GM19468 (cell line): ENCODE measurements around the gene HIC1.

ENCODE experiments used
- ATAC-seq: cut with Tn5 transposase; IDR thresholded peaks from one replicate; pipeline ENCODE4 v1.9.1; 2021; ENCODE audit warnings: mild to moderate bottlenecking, moderate library complexity, moderate number of reproducible peaks; ENCODE audit not compliant: unreplicated experiment; ENCODE audit errors: extremely low read depth

The HIC1 gene

DNA sequence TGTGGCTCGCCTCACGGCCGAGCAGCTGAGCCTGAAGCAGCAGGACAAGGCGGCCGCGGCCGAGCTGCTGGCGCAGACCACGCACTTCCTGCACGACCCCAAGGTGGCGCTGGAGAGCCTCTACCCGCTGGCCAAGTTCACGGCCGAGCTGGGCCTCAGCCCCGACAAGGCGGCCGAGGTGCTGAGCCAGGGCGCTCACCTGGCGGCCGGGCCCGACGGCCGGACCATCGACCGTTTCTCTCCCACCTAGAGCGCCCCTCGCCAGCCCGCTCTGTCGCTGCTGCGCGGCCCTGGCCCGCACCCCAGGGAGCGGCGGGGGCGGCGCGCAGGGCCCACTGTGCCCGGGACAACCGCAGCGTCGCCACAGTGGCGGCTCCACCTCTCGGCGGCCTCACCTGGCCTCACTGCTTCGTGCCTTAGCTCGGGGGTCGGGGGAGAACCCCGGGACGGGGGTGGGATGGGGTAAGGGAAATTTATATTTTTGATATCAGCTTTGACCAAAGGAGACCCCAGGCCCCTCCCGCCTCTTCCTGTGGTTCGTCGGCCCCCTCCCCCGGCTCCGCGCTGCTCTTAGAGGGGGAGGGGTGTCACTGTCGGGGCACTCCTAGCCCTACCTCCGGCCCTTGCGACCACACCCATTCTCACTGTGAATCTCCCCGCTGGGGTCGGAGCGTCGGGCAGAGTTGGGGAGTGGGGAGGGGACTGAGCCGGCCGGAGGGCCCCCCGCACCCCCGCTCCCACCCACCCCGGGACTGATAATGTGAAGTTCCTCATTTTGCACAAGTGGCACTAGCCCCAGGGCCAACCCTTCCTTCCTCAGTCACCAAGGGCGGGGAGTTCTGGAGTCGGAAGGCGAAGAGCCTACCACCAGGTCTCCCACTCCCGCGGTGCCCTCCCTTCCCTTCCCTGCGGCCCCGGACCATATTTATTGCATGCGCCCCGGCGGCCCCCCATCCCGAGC is 4.0 kb downstream of the HIC1 start:
- no peak for ATAC-seq

DNA sequence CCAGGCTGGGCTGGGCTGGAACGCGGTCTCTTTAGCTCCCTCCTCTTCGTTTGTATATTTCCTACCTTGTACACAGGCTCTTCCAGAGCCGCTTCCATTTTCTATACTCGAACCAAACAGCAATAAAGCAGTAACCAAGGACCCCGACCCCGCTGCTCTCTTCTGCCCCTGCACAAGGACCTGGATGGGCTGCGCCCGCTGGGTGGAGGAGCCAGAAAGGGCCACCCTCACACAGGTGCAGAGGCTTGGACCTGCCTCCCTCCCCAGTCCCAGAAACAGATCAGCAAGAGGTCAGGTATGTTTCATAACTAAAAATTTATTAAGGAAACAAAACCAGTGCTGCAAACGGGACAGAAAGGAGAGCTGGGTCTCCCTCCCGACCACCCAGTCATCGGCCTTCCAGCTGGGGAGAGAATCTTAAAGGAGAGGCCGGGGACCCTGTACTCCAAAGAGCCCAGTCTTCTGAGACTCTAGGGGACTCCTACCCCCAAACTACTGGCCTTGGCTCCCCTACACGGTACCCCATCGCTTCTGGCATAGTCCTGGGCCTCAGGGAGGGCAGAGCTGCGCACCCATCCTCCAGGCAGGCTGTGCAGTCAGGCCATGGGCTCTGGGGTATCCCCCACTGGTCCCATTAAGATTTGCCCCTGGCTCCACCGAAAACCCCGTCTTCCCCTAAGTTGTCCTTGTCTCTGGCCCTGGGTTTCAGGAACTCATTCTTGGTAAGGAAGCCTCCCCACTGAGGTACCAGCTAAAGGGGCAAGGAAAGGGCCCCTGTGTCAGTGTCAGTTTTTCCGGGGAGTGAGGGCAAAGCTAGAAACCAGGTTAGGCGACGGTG is 4.9 kb downstream of the HIC1 start:
- no peak for ATAC-seq

DNA sequence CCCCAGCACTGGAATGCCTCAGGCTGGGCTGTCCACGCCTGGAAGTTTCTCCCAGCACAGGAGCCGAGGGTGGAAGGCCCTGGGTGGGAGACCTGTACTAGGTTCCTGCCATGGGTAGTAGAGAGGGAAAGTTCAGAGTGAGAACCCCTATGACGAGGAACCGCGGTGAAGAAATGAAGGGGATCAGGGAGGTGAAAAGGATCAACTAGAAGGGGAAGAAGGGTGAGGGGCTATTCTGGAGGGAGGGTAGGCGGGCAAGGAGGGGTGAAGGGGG is 5.4 kb downstream of the HIC1 start:
- no peak for ATAC-seq

DNA sequence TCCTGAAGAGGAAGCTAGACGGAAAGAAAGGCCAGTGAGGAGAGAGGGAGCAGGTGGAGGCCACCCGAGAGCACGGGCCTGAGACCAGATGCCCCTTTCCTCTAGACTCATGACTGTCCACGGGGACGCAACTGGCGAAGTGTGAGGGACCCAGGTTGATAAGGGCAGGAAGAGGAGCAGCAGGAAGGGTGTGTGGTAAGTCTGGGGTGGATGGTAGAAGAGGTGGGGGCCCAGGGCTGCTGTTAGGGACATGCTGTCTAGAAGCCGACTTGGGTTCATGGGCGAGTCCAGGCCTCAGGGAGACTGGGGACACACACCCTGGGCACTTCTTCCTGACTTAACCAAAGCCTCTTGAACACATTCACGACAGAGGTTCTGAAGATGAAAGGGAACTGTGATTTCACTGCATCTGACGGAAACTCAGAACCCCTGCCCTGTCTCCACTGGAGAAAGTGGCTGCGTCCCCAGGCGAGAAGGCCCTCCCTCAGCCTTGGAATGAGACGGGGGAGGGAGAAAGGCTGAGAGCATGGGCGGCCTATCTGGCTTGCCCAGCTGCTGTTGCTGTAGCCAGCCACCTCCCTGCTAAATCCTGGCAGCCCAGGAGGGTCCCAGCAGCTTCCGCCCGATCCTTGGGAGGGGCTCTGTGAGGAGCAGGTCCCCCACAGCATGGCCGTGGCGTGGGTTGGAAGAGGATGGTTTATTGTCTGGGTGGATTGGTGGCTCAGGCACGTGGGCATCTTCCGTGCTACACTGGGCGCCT is 6.0 kb downstream of the HIC1 start:
- no peak for ATAC-seq

DNA sequence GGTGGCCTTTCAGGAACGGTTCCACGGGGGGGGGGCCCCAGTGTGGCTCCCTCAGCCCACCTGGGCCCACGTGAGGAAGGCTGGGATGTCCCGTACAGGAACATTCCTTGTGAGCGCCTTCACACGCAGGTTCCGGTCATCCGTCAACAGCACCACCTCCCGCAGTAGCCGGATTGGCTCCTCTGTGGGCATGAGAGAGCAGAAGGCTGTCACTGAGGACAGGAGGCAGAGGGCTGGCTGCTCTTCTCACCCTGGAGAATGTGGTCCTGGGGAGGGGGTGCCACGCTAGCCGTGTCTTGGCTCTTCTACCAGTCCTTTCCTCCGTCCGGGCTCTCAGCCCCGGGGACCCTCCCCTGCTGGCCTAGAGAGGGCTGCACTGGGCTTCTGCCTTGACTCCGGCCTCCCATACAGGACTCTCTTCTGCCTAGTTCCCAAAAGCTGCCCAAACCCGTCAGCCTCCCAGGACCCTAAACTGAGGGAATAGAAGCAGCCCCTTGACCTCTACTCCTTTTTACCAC is 6.6 kb downstream of the HIC1 start:
- ATAC-seq = no peak

DNA sequence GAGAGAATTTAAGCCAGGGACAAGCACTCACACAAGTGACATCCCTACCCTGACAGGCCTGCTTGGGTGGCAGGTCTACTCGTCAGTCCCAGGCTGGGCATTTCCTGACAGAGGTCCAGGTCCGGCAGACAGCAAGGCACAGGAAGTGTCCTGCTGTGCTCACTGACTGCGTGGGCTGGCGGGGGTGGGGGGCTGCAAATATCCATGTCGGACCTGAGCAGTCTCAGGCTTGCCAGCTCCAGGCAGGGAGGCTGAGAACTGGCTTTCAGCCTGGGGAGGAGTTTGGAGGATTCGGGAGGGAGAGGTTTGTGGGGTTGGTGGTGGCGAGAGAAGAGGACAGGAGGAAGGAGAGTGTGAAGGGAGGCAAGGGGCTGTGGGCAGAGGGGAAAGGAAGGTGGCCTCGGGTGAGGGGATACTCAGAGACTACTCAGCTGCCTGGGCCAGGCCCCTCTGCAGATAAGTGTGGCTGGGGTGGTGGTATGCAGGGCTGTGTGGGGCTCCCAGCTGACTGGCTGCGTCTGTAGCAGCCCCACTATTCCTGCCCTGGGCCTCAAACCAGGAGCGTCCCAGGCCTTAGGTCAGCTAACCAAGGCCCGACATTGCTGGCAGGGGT is 7.8 kb downstream of the HIC1 start:
- ATAC-seq = no peak

DNA sequence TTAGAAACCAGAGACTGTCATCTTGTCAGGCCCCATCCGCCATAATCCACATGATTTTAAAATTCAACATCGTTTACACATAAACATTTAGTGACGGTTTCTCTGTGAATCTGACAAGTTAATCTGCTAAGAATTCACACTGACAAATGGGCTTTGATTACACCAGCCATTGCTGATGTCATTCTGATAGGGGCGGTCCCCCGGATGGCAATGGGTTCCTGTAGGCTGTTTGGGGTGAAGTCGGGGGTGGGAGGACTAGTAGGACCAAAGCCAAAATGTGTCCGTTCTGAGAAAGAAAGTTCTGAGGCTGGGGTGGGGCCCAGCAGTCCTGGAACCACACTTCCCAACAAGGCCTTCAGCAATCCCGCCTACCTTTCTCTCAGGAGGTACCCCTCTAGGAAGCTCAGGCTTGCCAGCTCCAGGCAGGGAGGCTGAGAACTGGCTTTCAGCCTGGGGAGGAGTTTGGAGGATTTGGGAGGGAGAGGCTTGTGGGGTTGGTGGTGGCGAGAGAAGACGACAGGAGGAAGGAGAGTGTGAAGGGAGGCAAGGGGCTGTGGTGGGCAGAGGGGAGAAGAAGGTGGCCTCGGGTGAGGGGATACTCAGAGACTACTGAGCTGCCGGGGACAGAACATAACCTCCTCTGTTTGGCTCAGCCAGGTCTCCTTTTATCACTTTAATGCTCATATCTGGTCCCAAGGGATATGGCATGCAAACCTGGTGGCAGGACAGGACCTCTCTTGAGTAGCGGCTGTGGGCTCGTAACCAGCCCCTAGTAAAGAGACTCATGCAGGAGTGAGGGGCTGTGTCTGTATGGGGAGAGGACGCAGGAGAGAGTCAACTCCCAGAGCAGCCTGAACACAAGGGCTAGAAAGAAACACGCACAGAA is 8.6 kb downstream of the HIC1 start:
- ATAC-seq = no peak

DNA sequence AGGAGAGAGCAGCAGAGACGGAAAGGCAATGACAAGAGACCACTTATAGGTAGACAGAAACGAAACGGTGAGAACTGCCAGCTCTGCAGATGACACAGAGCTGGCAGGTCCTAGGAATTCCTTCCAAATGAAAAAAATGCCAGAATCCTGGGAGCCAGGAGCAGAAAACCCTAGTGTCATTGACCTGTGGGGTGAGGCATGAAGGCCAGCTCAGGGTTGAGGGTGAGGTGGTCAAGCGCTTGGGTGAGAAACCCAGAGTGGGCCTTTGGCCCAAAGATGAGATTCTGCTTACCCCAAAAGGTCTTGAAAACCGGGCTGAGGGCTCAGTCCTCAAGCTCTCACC is 9.2 kb downstream of the HIC1 start:
- ATAC-seq = no peak

DNA sequence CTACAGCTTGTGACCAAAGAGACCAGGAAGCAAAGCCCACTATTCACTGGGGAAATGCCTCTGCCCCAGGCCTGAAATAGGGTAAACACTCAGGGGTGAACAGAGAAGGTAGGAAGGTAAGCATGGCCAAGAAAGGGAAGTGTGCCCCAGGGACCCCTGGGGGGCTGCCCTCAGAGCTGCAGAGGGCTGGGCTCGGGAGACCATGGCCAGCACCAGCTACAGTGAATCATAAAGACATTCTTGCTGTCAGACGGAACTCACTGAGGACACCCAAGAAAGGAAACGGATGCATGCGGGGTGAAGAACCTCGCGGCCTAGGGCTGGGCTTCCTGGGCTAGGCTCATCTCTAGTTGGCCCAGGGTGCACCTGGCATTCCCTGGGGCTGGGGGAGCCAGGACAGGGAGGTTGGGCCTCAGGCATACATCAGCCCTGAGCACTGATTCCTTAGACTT is 9.6 kb downstream of the HIC1 start:
- ATAC-seq = no peak

DNA sequence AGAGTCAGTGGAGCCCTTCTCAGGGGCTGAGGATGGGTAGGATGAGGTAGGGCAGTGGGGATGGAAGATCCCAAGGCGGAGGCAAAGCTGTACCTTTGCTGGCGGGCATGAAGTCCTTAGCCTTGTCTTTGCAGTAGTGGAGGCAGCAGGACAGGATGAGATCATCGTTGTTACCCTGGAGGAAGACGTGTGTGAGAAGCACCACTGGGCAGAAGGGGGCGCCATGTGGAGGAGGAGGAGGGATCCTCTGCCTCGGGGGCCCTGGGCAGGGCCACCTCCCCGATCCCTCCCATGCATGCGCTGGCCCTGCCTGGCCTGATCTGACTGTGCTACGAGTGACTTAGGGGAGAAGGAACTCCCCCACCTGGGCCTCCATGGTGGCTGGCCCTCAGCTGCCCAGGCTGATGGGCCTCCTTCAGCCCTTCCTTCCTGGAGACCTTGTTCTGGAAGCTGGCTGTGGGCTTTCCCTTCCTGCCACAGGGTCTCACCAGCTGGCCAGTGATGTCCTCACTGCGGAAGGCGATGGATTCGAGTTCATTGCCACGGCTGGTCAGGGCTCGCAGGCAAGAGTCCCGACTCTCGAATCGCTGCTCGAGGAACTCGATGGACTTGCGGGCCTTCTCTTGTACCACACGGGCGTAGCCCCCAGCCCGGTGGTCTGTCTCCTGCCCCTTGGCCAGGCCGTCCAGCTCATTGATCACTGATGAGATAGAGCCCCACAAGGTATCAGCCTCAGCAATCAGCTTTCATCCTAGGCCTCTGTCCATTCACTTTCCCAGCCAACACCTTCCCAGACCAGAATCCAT is 10.3 kb downstream of the HIC1 start:
- ATAC-seq = no peak

DNA sequence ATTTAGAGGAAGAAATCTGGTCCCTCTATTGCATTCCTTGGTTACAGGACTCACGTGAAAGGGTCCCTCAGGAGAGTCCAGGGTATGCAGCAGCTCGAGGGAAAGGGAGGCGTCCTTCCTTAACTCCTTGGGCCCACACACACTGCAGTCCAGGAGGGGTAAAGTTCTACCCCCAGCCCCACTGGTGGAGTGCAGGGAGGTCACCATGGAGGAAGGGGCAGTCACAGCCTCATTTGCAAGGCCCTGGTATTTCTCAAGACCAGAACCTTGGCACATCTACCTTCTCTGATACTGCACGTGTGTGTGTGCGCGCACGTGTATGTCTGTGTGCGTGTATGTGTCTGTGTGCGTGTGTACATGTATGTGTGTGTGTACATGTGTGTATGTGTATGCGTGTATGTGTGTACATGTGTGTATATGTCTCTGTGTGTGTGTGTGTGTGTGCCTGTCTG is 11.1 kb downstream of the HIC1 start:
- no peak for ATAC-seq

DNA sequence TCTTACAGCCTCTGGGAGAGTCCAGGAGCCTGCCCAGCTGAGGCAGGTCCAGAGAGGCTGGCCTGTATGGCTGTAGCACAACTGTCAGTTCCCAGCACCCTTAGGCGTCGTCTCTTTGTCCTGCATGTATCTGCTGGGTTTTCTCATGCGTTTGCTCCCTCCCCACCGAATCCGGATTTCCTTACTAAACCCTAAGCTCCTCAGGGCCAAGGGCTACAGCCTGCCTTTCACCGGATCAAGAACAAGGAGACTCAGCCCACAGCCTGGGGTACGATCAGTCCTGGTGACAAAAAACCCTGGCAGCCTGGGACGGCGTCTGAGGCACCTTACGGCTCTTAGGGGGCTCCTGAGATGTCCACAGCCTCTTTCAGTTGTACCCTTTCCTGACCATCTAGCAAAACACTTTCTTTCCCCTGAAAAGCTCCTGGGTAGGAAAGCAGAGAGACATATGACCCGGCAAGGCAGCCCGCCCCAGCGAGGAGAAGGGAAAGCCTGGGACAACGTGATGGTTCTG is 12.2 kb downstream of the HIC1 start:
- no peak for ATAC-seq

DNA sequence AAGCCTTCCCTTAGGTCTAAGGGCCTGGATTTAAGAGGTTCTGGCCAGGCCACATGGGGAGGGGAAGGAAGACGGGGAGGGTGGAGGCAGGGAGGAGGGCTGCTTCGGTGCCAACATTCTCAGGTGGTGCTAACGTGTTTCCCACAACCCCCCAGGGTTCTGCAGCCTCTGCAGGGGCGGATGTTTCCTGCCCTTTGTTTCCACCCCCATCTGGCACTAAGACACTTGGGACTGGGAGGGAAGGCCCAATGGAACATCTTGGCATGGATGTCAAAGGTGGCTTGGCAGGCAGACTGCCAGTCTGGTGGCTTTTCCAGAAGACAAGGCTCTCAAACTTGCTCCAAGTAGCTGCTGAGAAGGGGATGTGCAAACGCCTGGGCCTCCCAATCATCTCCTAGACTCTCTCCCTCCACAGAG is 12.7 kb downstream of the HIC1 start:
- no peak for ATAC-seq

DNA sequence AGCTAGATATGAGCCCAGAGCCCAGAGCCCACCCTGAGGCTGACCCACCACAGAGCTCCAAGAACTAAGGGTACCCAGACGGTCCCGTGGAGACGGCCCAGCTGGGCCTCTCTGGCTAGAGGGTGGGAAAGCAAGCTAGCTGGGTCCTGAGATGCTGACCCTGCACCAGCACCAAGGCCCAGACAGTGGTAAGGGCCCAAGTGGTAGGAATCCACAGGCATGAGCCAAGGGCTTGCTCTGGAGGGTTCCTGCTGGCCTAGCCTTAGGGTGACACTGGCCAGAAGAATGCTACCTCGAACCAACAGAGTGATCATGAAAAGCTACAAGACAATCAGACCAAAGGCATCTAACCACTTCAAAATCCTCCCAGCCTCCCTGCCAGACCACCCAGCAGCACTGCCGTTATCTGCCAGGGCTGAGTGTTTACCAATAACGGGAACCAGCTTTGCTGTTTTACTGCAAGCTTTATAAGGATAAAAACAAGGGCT is 13.2 kb downstream of the HIC1 start:
- ATAC-seq = no peak

DNA sequence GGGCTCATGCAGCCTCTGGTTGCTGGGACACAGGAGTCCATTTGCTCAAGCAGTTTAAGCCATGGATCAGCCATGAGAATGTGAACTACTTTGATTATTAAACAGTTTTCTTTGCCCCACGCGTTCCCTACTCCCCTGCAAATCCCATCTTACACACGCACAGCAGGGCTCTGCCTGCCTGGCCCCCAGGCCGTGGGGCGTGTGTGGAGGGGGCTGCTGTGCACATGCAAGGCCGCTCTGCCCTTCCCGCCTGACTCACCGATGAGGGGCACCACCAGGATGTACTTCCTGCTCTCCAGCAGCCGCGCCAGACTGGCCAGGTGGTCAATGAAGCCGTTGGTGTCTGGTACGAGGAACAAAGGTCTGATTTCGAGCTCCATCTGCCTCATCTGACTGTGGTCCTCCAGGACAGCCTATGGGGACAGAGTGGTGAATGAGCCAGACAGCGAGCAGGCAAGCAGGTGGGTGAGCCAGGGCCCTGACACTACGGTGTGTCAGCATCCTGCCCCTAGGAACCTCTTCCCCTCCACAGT is 13.7 kb downstream of the HIC1 start:
- no peak for ATAC-seq

DNA sequence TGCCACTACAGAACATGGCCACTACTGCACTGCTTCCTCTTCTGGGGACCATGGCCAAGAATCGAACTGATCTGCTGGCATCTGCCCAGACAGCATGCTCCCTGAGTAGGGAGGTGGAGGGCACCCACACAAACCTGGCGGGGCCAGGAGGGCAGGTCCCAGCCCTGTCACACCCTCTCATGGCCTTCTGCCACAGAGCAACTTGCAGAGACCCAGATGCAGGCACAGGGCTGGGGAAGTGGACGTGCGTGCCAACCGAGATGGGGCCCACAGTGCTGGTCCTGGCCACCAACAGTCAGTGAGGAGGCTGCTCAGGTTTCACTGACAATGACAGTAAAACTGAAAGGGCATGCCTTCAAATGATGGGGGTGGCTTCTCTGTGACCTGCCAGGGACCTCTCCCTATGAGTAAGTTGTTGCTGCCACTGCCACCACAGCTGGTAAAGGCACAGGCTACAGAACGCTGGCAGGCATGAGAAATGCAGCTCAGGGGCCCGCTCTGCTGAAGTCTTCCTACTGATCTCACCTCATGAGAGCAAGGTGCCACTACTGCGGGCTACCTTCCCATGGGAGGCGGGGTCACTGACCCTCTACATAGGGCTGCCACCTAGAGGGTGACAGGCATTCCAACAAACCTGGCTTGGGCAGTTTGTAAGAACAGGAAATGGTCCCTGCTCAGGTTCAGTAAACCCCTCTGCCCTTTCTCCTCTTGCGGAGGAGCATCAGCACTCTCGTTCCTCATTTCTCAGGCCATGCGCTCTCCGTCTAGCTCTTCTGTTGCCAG is 15.5 kb downstream of the HIC1 start:
- ATAC-seq = peak; percentile 50

DNA sequence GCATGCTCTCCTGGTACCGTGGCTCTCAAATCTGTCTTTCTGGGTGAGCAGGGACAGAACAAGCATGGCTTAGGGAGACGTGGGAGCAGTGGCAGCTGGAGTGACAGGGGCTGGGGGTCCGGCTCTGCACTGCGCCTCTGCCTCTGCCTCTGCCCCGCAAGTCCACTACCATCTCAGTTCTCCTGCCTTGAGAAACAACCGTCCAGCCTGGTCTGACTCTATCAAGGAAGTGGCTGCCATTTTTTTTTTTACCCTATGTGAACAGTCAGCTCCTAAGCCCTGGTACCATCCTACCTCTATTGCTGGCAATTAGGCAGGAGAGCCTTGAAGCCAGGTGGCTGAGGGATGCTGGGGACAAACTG is 16.1 kb downstream of the HIC1 start:
- no peak for ATAC-seq
